Lower leg skin (tissue), 4 donors: ENCODE results near the gene RAF1. TPM values are rescaled to one million over a fixed set of nuclear protein-coding genes. Genes with fewer than 3 reads are reported as not detected.
A peak's percentile ranks its signal among the peaks of the same experiment; 100 is the strongest.
"Not testable (repeated sequence)": the region's sequence is repeated elsewhere in the genome, so short reads cannot be mapped to it uniquely, and the experiment has no call there.

Experiments
- DNase-seq, 2 donors: peaks; one replicate each; pipeline ENCODE4 v3.0.0-alpha.2; 2019; ENCODE audit warnings: low spot score in 2 of 2
- H3K4me3 ChIP-seq: fragments of 200-600 bp; sonication (generic); 2 replicates; pipeline ENCODE4 v1.5.1; 2017; ENCODE audit warnings: mild to moderate bottlenecking, low read depth; ENCODE audit not compliant: poor library complexity, severe bottlenecking
- CTCF ChIP-seq, 3 donors: fragments of 450-650 bp; IDR thresholded peaks; one replicate each; pipeline ENCODE4 v1.5.1; 2016; ENCODE audit warnings: antibody characterized with exemption in 3 of 3, mild to moderate bottlenecking in 3 of 3, moderate library complexity in 2 of 3
- POLR2A ChIP-seq, 2 donors: fragments of 450-650 bp; IDR thresholded peaks; one replicate each; pipeline ENCODE4 v1.6.1; 2016 to 2017; ENCODE audit warnings: antibody characterized with exemption in 2 of 2, mild to moderate bottlenecking in 1 of 2, moderate library complexity in 1 of 2
- WGBS, 2 donors: methylation state at CpG; one replicate each; pipeline ENCODE4 v1.1.5; 2018; 5-methylcytosine and 5-hydroxymethylcytosine counted together
- intact Hi-C: fragments of 100-400 bp; cut with DNase I; formaldehyde crosslinking; loops from one replicate; pipeline ENCODE4 v1.15.0; 2023; ENCODE audit warnings: low total_unique reads
- total RNA-seq, 4 donors: library from RNA; depleted of rRNA; stranded (reverse); fragments of >200 nt; gene quantifications; one replicate each; pipeline ENCODE4 v1.1.0, GENCODE V29; 2016

Gene RAF1
- total RNA-seq, 4 donors from 2014 or later, result 126 to 140 (median 131) TPM

GRCh38 chr3:12549971-12550760, 113.8 kb downstream of the RAF1 start:
- DNase-seq, result no peak
- H3K4me3 ChIP-seq, result no peak overlapping the region
- TF ChIP-seq CTCF (IDR thresholded peaks at IDR 0.05) (no peak), POLR2A (IDR thresholded peaks at IDR 0.05) (no peak)
- intact Hi-C loops, result no loop called here
- WGBS, 2 donors, result 42 to 58% methylated on average over 7 of the region's 7 CpGs

DNA sequence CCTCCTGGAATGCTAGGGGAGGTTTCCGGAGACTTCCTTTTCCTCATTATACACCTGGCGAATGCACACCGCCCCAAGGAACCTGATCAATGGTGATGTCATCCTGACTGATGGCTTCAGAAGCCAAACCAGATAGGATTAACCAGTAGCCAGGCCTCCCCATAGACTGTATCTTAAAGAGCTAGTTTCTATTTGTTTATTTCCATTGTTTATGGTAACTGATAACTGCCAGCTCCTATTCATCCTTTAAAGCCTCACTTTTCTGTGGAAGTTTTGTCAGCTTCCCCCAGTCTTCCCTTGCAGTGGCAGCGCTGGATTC, 118.5 kb downstream of the RAF1 start, which contains the start of gene MKRN2OS:
Gene MKRN2OS, minus strand, starts transcription at position 27 of the 319 bp plus-strand sequence. CDS start 35 bp downstream, outside the sequence.
- no peak within 1 kb of the TSS for H3K4me3 ChIP-seq
- 31 to 63% methylated on average over 4 of the region's 4 CpGs for WGBS, 2 donors
- TF ChIP-seq POLR2A (IDR thresholded peaks at IDR 0.05) (no peak), CTCF (IDR thresholded peaks at IDR 0.05) (no peak)
- intact Hi-C loops, result no loop called here
- DNase-seq, result peak in 1 of 2 donors; percentile 31

DNA sequence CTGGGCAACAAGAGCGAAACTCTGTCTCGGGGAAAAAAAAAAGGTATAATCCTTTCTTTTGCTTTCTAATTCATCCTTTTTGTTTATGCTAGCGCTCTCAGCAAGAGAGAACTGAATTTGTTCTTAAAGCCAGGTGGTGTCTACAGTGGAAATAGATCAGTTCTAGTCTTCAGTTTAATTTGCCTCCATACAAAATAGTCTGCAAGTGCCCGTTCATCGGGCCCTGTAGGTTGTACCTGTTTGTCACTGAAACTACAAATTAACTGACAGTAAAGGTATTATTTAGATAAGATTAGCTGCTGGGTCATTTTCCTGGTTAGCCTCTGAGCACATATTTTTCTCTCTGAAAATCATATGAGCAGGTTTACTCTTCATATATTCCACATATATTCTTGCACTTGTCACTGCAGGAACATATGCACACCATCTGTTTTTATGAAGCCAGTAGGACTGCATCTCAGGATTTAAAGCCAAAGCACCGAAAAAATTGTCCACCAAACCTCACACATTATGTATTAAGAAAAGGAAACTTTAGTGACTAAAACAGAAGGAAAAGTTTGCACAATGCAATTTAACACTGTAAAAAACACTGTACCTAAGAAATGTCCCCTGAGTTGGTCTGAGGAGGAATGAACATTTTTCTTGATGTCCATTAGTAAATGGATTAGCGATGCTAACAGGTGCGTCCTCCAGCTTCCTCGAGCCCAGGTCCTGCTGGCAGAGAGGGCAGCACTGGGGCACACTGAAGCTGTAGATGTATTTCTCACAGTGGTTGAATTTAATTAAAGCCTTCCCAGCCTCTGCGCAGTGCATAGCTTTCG, 119.1 kb downstream of the RAF1 start:
- no peak overlapping the region for H3K4me3 ChIP-seq
- intact Hi-C loops, result no loop called here
- 41 to 58% methylated on average over 11 of the region's 11 CpGs for WGBS, 2 donors
- DNase-seq, result no peak
- TF ChIP-seq POLR2A (IDR thresholded peaks at IDR 0.05) (no peak), CTCF (IDR thresholded peaks at IDR 0.05) (no peak)

DNA sequence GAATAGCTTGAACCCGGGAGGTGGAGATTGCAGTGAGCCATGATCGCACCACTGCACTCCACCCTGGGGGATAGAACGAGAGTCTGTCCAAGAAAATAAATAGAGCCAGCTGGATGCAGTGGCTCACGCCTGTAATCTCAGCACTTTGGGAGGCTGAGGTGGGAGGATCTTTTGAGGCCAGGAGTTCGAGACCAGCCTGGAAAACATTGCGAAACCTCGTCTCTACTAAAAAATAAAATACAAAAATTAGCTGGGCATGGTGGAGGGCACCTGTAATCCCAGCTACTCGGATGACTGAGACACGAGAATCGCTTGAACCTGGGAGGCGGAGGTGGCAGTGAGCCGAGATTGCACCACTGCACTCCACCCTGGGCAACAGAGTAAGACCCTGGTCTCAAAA, 120.4 kb downstream of the RAF1 start:
- H3K4me3 ChIP-seq, intact Hi-C loops, DNase-seq: not testable (repeated sequence)
- WGBS, 2 donors, result 84 to 89% methylated on average over 12 of the region's 12 CpGs

DNA sequence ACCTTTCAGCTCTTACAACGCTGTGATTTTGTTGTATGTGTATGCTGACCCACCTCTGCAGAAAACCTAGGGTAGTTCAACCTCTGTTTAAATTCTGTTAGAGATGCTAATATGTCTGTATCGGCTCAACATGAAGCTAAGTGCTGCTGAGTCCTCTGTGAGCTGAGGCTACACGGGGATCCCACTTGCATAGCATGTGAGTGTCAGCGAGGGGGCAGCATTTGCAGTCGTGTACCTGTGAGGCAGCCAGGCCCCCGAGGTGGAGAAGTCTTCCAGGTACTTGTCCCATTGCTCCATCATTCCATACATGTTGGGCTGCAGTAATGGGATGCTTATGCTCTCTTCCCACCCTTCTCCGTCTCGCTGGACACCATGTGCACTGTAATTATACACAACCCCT, 122.3 kb downstream of the RAF1 start:
- WGBS, 2 donors, result 72 to 78% methylated on average over 8 of the region's 8 CpGs
- TF ChIP-seq POLR2A (IDR thresholded peaks at IDR 0.05), result no peak
- no peak for TF ChIP-seq CTCF (IDR thresholded peaks at IDR 0.05)
- no peak overlapping the region for H3K4me3 ChIP-seq
- intact Hi-C loops, result no loop called here
- DNase-seq, result no peak

DNA sequence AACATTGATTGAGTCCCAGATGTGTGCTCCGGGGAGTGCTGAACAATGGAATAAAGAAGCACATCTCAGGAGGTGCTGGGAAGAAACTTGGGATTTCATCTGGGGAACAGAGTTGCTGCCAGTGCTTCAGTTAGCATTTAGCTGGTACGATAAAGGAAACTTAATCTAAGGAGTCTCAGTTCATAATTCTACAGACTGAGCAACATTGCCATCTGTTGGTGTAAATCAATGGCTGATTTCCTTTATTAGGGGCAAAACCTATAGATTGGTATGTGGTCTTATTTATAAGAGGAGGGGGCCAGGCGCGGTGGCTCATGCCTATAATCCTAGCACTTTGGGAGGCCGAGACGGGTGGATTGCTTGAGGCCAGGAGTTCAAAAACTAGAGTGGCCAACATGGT, 127.5 kb downstream of the RAF1 start:
- no peak for TF ChIP-seq POLR2A (IDR thresholded peaks at IDR 0.05)
- no peak for TF ChIP-seq CTCF (IDR thresholded peaks at IDR 0.05)
- 87 to 92% methylated on average over 6 of the region's 6 CpGs for WGBS, 2 donors
- intact Hi-C loops, result no loop called here
- H3K4me3 ChIP-seq, result no peak overlapping the region
- no peak for DNase-seq
